ENCODE measurements around the gene ITPR1.
A peak's percentile ranks its signal among the peaks of the same experiment; 100 is the strongest.

GRCh38 chr3:4571690-4572334 lies 78.7 kb downstream of the ITPR1 start:
- TF ChIP-seq, protein P1, sequence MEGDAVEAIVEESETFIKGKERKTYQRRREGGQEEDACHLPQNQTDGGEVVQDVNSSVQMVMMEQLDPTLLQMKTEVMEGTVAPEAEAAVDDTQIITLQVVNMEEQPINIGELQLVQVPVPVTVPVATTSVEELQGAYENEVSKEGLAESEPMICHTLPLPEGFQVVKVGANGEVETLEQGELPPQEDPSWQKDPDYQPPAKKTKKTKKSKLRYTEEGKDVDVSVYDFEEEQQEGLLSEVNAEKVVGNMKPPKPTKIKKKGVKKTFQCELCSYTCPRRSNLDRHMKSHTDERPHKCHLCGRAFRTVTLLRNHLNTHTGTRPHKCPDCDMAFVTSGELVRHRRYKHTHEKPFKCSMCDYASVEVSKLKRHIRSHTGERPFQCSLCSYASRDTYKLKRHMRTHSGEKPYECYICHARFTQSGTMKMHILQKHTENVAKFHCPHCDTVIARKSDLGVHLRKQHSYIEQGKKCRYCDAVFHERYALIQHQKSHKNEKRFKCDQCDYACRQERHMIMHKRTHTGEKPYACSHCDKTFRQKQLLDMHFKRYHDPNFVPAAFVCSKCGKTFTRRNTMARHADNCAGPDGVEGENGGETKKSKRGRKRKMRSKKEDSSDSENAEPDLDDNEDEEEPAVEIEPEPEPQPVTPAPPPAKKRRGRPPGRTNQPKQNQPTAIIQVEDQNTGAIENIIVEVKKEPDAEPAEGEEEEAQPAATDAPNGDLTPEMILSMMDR (IDR thresholded peaks at IDR 0.05 in 2 of 3, conservative IDR thresholded peaks at IDR 0.05 in 1 of 3; ENCODE audit: control insufficient read depth in 2 of 3, extremely low read depth in 1 of 3, insufficient read depth in 1 of 3, low read depth in 3 of 3, low read length in 3 of 3), result peak; percentile 17 to 33 (median 30); a peak in 3 of 6 replicates
- no peak for TF ChIP-seq USF2 (IDR thresholded peaks at IDR 0.05; ENCODE audit: borderline replicate concordance, low read depth, low read length)
- no peak for TF ChIP-seq ZNF24 (IDR thresholded peaks at IDR 0.05)
- no peak for TF ChIP-seq EP300 (IDR thresholded peaks at IDR 0.05; ENCODE audit: borderline replicate concordance in 1 of 2, control insufficient read depth in 1 of 2, low read depth in 2 of 2, low read length in 2 of 2)

Data from GM12878 (cell line).